Islet of Langerhans (tissue), 1 donor: Measurements from ENCODE around the gene NRCAM.
"Not testable (repeated sequence)": the region's sequence is repeated elsewhere in the genome, so short reads cannot be mapped to it uniquely, and the experiment has no call there.

Source experiments
- FAIRE-seq: peaks from one replicate; lab custom pipeline; 2011; peaks lifted over from hg19 to GRCh38; lab: Jason Lieb, UNC

Gene NRCAM

GRCh38 chr7:108455998-108456677, at the start of gene NRCAM:
Gene NRCAM (minus strand): TSS chr7:108456436. CDS start chr7:108240064, 216,372 bp downstream.
- no peak for FAIRE-seq

DNA sequence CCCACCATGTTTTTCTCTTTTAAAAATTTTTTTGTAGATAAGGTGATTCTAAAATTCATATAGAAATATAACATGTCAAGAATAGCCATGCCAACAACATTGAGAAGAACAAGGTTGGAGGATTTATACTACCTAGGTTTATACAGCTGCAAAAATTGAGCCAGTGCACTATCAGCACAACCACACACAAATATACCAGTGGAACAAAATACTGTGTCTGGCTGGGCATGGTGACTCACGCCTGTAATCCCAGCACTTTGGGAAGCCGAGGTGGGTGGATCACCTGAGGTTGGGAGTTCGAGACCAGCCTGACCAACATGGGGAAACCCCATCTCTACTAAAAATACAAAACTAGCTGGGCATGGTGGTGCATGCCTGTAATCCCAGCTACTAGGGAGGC, 48.3 kb upstream of the NRCAM start:
- FAIRE-seq: not testable (repeated sequence)

- FAIRE-seq: no peak
Measured at GRCh38 chr7:108503112-108504026, 47.1 kb upstream of the NRCAM start.

DNA sequence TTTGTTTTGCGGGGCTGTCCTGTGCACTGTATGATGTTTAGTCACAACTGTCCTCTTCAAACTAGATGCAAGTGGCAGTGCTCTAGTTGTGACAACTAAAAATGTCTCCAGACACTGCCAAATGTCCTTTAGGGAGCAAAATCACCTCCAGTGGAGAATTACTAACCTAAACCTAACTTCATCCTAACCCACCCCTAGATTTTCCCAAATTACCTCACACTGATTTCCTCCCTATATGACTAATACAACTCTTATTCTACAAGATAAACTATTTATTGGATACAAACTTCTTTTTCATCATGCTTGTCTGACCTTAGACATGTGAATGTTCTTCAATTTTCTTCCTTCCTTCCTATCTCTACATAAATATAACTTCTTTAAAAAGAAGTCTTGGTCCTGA, 43.3 kb upstream of the NRCAM start:
- no peak for FAIRE-seq

GRCh38 chr7:108498481-108498880, 42.2 kb upstream of the NRCAM start:
- no peak for FAIRE-seq

- FAIRE-seq: peak; percentile 99
Measured at GRCh38 chr7:108497082-108497725, 41.0 kb upstream of the NRCAM start.

- no peak for FAIRE-seq
Measured at GRCh38 chr7:108492742-108493141, 36.5 kb upstream of the NRCAM start.

- FAIRE-seq: no peak
Measured at GRCh38 chr7:108488768-108489538, 32.7 kb upstream of the NRCAM start.

DNA sequence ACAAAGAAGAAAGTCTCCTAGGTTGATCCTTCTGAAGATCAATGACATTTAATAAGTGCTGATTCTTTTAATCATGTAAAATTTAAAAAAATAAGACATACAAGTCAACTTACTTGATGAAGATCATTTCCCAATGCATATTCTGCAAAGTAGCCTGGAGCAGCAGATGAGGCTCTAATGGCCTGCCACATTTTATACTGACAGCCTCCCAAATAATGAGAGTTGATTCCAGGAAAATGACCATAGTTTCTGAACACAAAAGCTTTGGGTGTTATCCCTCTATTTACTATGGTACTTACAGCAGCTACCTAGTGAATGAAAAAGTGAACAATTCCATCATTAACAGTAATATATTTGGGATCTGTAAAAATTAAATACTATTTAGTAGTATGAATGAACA, 31.4 kb upstream of the NRCAM start:
- peak; percentile 89 for FAIRE-seq

DNA sequence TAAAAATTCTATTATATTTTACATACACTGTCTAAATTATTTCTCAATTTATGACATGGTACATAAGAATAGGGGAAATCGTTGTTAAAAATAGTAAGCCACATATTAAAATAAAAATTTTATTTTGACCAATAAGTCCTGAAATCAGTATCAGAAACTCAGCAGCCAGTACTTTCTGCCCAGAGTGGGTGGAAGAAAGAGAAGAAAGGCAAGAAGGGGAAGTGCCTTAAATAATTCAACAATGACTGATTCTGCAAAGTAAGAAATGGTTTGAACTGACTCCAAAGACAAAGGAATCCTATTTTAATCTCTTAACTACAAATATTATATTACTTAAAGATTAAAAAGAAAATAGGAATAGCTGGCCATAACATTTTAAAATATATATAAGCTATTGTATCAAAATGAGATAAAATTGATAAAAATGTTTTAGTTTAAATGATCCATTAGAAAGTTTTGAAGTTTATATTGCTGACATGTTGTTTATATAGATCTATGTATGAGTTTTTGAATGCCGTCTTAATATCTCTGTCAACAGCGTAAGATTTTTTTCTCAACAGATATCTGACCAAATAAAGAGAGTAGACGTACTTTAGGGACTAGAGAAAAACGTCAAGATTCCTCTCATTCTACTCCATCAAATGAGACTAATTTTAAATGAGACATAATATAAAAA, 30.2 kb upstream of the NRCAM start:
- FAIRE-seq: no peak

- no peak for FAIRE-seq
Measured at GRCh38 chr7:108484137-108484536, 27.9 kb upstream of the NRCAM start.

- no peak for FAIRE-seq
Measured at GRCh38 chr7:108480311-108480710, 24.1 kb upstream of the NRCAM start.

GRCh38 chr7:108479751-108480150, 23.5 kb upstream of the NRCAM start:
- FAIRE-seq: peak; percentile 60

GRCh38 chr7:108479118-108479517, 22.9 kb upstream of the NRCAM start:
- FAIRE-seq: no peak

DNA sequence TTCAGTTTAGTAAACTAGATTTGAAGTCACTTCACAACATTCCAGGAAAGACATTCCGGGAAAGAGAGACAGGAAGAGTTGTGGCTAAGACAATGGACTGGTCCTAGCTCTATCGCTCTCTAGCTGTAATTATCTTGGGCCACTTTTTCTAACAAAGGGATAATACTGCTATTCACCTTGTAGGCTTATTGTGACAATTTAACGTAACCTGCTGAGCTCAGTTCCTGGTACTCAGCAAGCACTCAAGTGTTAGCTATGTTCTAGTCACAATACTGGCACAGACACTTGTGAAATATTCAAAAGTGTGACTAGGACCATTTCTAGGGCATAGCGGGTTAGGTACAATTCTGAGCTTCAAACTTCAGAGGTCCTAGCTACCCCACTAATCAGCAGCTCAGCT, 12.0 kb upstream of the NRCAM start:
- FAIRE-seq: no peak

GRCh38 chr7:108467391-108467790, 11.2 kb upstream of the NRCAM start:
- FAIRE-seq: no peak

GRCh38 chr7:108466322-108466721, 10.1 kb upstream of the NRCAM start:
- not testable (repeated sequence) for FAIRE-seq

- FAIRE-seq: no peak
Measured at GRCh38 chr7:108464743-108465142, 8.5 kb upstream of the NRCAM start.

GRCh38 chr7:108463613-108464012, 7.4 kb upstream of the NRCAM start:
- no peak for FAIRE-seq

DNA sequence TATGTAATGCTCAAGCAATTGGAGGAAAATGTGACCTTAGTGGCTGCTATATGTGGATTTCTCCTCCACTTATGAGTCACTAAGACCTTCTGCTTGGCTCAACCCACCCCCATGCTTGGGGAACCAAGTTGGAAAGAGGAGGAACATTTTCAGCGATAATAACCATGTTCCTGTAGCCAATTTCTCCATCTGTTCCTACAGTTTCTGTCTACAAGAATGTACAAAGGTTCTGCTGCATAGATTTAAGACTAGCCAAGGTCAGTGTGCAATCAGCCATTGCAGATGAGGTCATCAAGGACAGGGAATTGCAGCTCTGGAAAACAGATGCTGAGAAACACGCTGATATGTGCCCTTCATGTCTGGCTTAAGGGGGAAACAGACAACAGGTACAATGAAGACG, 5.6 kb upstream of the NRCAM start:
- peak; percentile 86 for FAIRE-seq

GRCh38 chr7:108460964-108461363, 4.7 kb upstream of the NRCAM start:
- no peak for FAIRE-seq
